Upper lobe of left lung (tissue), 6 donors: ENCODE results near the gene MARCHF3. TPM values are rescaled to one million over a fixed set of nuclear protein-coding genes. Genes with fewer than 3 reads are reported as not detected.
A peak's percentile ranks its signal among the peaks of the same experiment; 100 is the strongest.

Source experiments
- ATAC-seq, 2 donors: fragments of 200-7000 bp; cut with Tn5 transposase; one replicate each; pipeline ENCODE4 v1.9.1; 2022; ENCODE audit warnings: mild to moderate bottlenecking in 2 of 2, moderate library complexity in 2 of 2; ENCODE audit not compliant: low FRiP score in 2 of 2
- DNase-seq, 2 donors: peaks; one replicate each; pipeline ENCODE4 v3.0.0-alpha.2; 2019 to 2020
- H3K27ac ChIP-seq, 4 donors: fragments of 200-600 bp; sonication (generic); one replicate each; pipeline ENCODE4 v1.5.1; 2016 to 2019
- H3K27me3 ChIP-seq, 4 donors: fragments of 200-600 bp; sonication (generic); one replicate each; pipeline ENCODE4 v1.5.1; 2017 to 2019
- H3K36me3 ChIP-seq, 4 donors: fragments of 200-600 bp; sonication (generic); one replicate each; pipeline ENCODE4 v1.5.1; 2016 to 2019
- H3K4me1 ChIP-seq, 4 donors: fragments of 200-600 bp; sonication (generic); one replicate each; pipeline ENCODE4 v1.5.1; 2018 to 2019
- H3K4me3 ChIP-seq, 4 donors: fragments of 200-600 bp; sonication (generic); one replicate each; pipeline ENCODE4 v1.5.1; 2017 to 2019; ENCODE audit warnings: mild to moderate bottlenecking in 2 of 4, moderate library complexity in 1 of 4
- H3K9me3 ChIP-seq, 4 donors: fragments of 200-600 bp; sonication (generic); one replicate each; pipeline ENCODE4 v1.5.1; 2018 to 2019
- CTCF ChIP-seq, 6 experiments: fragments of 450-650 bp in 4 of 6; fragments of 200-600 bp in 2 of 6; sonication (generic) in 2 of 6; IDR thresholded peaks; one replicate each; pipeline ENCODE4 v1.5.1; 2016 to 2019; ENCODE audit warnings: antibody characterized with exemption in 6 of 6
- EP300 ChIP-seq, 4 donors: sonication (generic); formaldehyde crosslinking; IDR thresholded peaks; one replicate each; pipeline ENCODE4 v1.5.1; 2017; ENCODE audit warnings: antibody characterized with exemption in 4 of 4, control low read depth in 2 of 4
- POLR2A ChIP-seq, 4 donors: fragments of 450-650 bp; IDR thresholded peaks; one replicate each; pipeline ENCODE4 v1.5.1; 2016 to 2017; ENCODE audit warnings: antibody characterized with exemption in 4 of 4, mild to moderate bottlenecking in 2 of 4
- POLR2AphosphoS5 ChIP-seq, 2 donors: sonication (generic); formaldehyde crosslinking; IDR thresholded peaks; one replicate each; pipeline ENCODE4 v1.5.1; 2017; ENCODE audit warnings: antibody characterized with exemption in 2 of 2
- WGBS, 2 donors: methylation state at CpG; one replicate each; pipeline ENCODE4 v1.1.5; 2017 to 2018; 5-methylcytosine and 5-hydroxymethylcytosine counted together
- total RNA-seq, 6 donors: library from RNA; depleted of rRNA in 4 of 6; stranded (reverse); fragments of >200 nt in 4 of 6; gene quantifications; one replicate each; pipeline versions ENCODE4 v1.1.0 to v1.2.1, GENCODE V29; 2016 to 2021
- donor health status: DM: no; HTN: no; CAD: no; lungs with moderate emphysema.
- donor health status: DM: no; HTN: yes; CAD: no; lungs with severe emphysema.

Gene MARCHF3
- total RNA-seq, 6 donors from 2014 or later = 2.1 to 16.2 (median 6.7) TPM

GRCh38 chr5:127064253-127064840 is 34.0 kb upstream of the MARCHF3 start:
- no peaks in the 10 kb centered on the region for H3K4me1 ChIP-seq
- TF ChIP-seq POLR2AphosphoS5 (IDR thresholded peaks at IDR 0.05) = no peak
- H3K36me3 ChIP-seq = no peaks in the 10 kb centered on the region
- DNase-seq (peak in 1 of 2 donors; percentile 20), ATAC-seq (no peak)
- H3K4me3 ChIP-seq = no peak overlapping the region
- 87 to 90% methylated on average over 4 of the region's 4 CpGs for WGBS, 2 donors
- no peak overlapping the region for H3K27ac ChIP-seq
- no peaks in the 10 kb centered on the region for H3K27me3 ChIP-seq
- H3K9me3 ChIP-seq = no peaks in the 10 kb centered on the region

GRCh38 chr5:127063257-127063913 is 33.0 kb upstream of the MARCHF3 start:
- no peaks in the 10 kb centered on the region for H3K4me1 ChIP-seq
- no peak for ATAC-seq
- no peaks in the 10 kb centered on the region for H3K36me3 ChIP-seq
- TF ChIP-seq EP300 (IDR thresholded peaks at IDR 0.05) (no peak), POLR2A (IDR thresholded peaks at IDR 0.05) (no peak), POLR2AphosphoS5 (IDR thresholded peaks at IDR 0.05) (no peak)
- H3K27ac ChIP-seq = no peak overlapping the region
- no peak for DNase-seq
- H3K4me3 ChIP-seq = no peak overlapping the region
- no peaks in the 10 kb centered on the region for H3K27me3 ChIP-seq
- no peaks in the 10 kb centered on the region for H3K9me3 ChIP-seq
- WGBS, 2 donors = 77 to 87% methylated on average over 2 of the region's 2 CpGs

- Histone ChIP-seq H3K27me3 (no peaks in the 10 kb centered on the region), H3K4me3 (no peak overlapping the region), H3K9me3 (no peaks in the 10 kb centered on the region), H3K36me3 (no peaks in the 10 kb centered on the region), H3K27ac (no peak overlapping the region), H3K4me1 (no peaks in the 10 kb centered on the region)
- DNase-seq (no peak), ATAC-seq (no peak)
- 78 to 81% methylated on average over 1 of the region's 1 CpG for WGBS, 2 donors
- TF ChIP-seq CTCF (IDR thresholded peaks at IDR 0.05) = no peak
- no peak for TF ChIP-seq EP300 (IDR thresholded peaks at IDR 0.05)
- TF ChIP-seq POLR2AphosphoS5 (IDR thresholded peaks at IDR 0.05) = no peak
- TF ChIP-seq POLR2A (IDR thresholded peaks at IDR 0.05) = no peak
Observed at GRCh38 chr5:127061956-127062355, 31.6 kb upstream of the MARCHF3 start.

DNA sequence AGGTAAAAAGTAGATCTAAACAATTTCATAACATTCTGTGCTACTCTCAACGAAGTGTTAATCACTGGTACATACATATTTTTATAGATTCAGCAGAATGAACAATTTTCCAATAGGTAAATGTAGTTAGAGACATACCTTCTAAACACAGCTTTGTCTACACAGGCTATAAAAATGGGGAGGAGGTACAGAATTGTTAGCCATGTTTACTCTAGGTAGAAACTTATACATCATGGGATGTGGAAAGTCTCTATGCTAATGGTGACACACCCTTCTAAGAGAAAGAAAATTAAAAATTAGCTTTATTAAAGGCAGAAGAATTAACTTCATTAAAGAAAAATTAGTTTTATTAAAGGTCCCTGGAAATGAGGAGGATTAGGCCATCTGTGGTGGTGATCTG is 31.2 kb upstream of the MARCHF3 start:
- Histone ChIP-seq H3K36me3 (no peaks in the 10 kb centered on the region), H3K27ac (no peak overlapping the region), H3K4me1 (no peaks in the 10 kb centered on the region), H3K9me3 (no peaks in the 10 kb centered on the region), H3K4me3 (no peak overlapping the region), H3K27me3 (no peaks in the 10 kb centered on the region)
- ATAC-seq (no peak), DNase-seq (no peak)
- no peak for TF ChIP-seq CTCF (IDR thresholded peaks at IDR 0.05)
- TF ChIP-seq POLR2AphosphoS5 (IDR thresholded peaks at IDR 0.05) = no peak
- TF ChIP-seq EP300 (IDR thresholded peaks at IDR 0.05) = no peak
- no peak for TF ChIP-seq POLR2A (IDR thresholded peaks at IDR 0.05)
- 83 to 98% methylated on average over 1 of the region's 1 CpG for WGBS, 2 donors

DNA sequence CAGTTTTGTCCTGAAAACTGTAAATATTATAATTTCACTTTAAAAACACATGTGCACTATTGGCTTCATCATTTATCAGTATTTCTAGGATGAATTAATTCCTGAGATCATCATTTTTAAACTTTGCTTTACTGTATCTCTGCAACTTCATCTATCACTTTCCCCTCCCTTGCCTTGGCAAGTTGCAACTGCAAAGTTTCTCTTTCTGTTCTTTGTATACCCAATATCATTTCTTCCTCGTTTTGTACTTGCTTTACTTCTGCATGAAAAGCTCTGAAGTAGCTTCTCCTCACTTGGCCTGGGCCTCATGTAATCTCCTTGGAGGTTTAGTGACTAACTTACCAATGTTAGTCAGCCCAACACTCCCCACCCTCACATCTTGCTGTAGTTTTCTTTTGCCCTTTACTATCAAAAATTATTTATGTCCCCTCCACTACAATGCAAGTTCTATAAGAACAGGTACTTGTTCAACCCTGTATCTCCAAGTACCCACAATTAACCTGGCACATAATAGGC is 30.2 kb upstream of the MARCHF3 start:
- H3K4me1 ChIP-seq = no peaks in the 10 kb centered on the region
- DNase-seq (no peak), ATAC-seq (peak in 1 of 2 donors; percentile 41)
- 25 to 65% methylated on average over 1 of the region's 1 CpG for WGBS, 2 donors
- H3K4me3 ChIP-seq = no peak overlapping the region
- H3K36me3 ChIP-seq = no peaks in the 10 kb centered on the region
- H3K27me3 ChIP-seq = no peaks in the 10 kb centered on the region
- TF ChIP-seq CTCF (IDR thresholded peaks at IDR 0.05) = no peak
- no peak for TF ChIP-seq EP300 (IDR thresholded peaks at IDR 0.05)
- no peak for TF ChIP-seq POLR2A (IDR thresholded peaks at IDR 0.05)
- TF ChIP-seq POLR2AphosphoS5 (IDR thresholded peaks at IDR 0.05) = no peak
- H3K27ac ChIP-seq = no peak overlapping the region
- no peaks in the 10 kb centered on the region for H3K9me3 ChIP-seq
